Endodermal cell (in vitro differentiated cells): Measurements from ENCODE around the gene NCR3LG1. TPM values are rescaled to one million over a fixed set of nuclear protein-coding genes. Genes with fewer than 3 reads are reported as not detected.

Experiments
- DNase-seq: peaks from one replicate; pipeline ENCODE4 v3.0.0-alpha.2; 2017
- H3K27ac ChIP-seq: 2 replicates; pipeline ENCODE4 v1.5.1; 2013; ENCODE audit warnings: mild to moderate bottlenecking, low read depth, low read length, moderate library complexity
- H3K27me3 ChIP-seq: 2 replicates; pipeline ENCODE4 v1.6.1; 2013; ENCODE audit warnings: mild to moderate bottlenecking, low read length, moderate library complexity; ENCODE audit not compliant: insufficient read depth, control insufficient read depth, poor library complexity, severe bottlenecking
- H3K36me3 ChIP-seq: 2 replicates; pipeline ENCODE4 v1.7.0; 2013; ENCODE audit warnings: mild to moderate bottlenecking, low read length, moderate library complexity; ENCODE audit not compliant: control insufficient read depth, insufficient read depth
- H3K4me1 ChIP-seq: one replicate; pipeline ENCODE4 v1.7.0; 2013; ENCODE audit warnings: low read length; ENCODE audit not compliant: control insufficient read depth, insufficient read depth
- H3K4me3 ChIP-seq: 2 replicates; pipeline ENCODE4 v1.5.1; 2013; ENCODE audit warnings: mild to moderate bottlenecking, low read length, moderate library complexity
- H3K9ac ChIP-seq: 2 replicates; pipeline ENCODE4 v1.6.1; 2013; ENCODE audit warnings: mild to moderate bottlenecking, low read length, moderate library complexity; ENCODE audit not compliant: poor library complexity, severe bottlenecking; ENCODE audit errors: extremely low read depth
- H3K9me3 ChIP-seq: 2 replicates; pipeline ENCODE4 v1.6.1; 2013; ENCODE audit warnings: mild to moderate bottlenecking, low read length, moderate library complexity; ENCODE audit not compliant: control insufficient read depth
- H3K27ac Mint-ChIP-seq: 2 replicates; pipeline ENCODE4 v1.8.0; 2020; ENCODE audit warnings: mixed read lengths
- H3K27me3 Mint-ChIP-seq: 2 replicates; pipeline ENCODE4 v1.8.0; 2021; ENCODE audit warnings: mild to moderate bottlenecking, mixed read lengths; ENCODE audit not compliant: insufficient read depth
- H3K36me3 Mint-ChIP-seq: 2 replicates; pipeline ENCODE4 v1.8.0; 2020; ENCODE audit warnings: low read depth, mixed read lengths
- H3K4me1 Mint-ChIP-seq: 2 replicates; pipeline ENCODE4 v1.8.0; 2020; ENCODE audit warnings: mixed read lengths
- H3K4me3 Mint-ChIP-seq: 2 replicates; pipeline ENCODE4 v1.8.0; 2020; ENCODE audit warnings: mild to moderate bottlenecking, moderate library complexity, mixed read lengths
- H3K9me3 Mint-ChIP-seq: 2 replicates; pipeline ENCODE4 v1.8.0; 2020; ENCODE audit warnings: mild to moderate bottlenecking, mixed read lengths
- WGBS, 2 experiments: methylation state at CpG; one replicate each; pipeline versions ENCODE4 v1.1.5 to v1.1.7; 2013; ENCODE audit warnings: missing lambda C conversion rate in 2 of 2, mixed read lengths in 1 of 2; ENCODE audit not compliant: insufficient coverage in 1 of 2, insufficient read length in 1 of 2; 5-methylcytosine and 5-hydroxymethylcytosine counted together
- total RNA-seq, 2 donors: library from RNA; stranded (reverse); fragmentation: NEBNext Ultra II Directional in 1 of 2; extraction: Animal tissue kit (Norgen Biotek cat#: 25700) in 1 of 2; gene quantifications; 2 replicates in 1 of 2; 3 replicates in 1 of 2; pipeline ENCODE4 v1.2.1, GENCODE V29; 2021
- TF ChIP-seq, protein P1 (sequence below): fragments of 200-600 bp; sonication (generic); conservative IDR thresholded peaks from 2 replicates; pipeline ENCODE4 v1.5.0; 2021; ENCODE audit warnings: antibody characterized with exemption, mild to moderate bottlenecking

NCR3LG1 gene
- total RNA-seq, 2 donors from 2014 or later = 0.31 to 0.62 TPM

- WGBS, 2 experiments = 90 to 95% methylated on average over 6 to 8 of the region's 8 CpGs
- no peak overlapping the region for H3K27ac ChIP-seq
- no peaks in the 10 kb centered on the region for H3K9me3 Mint-ChIP-seq
- no peaks in the 10 kb centered on the region for H3K9me3 ChIP-seq
- no peaks in the 10 kb centered on the region for H3K36me3 ChIP-seq
- no peak overlapping the region for H3K4me3 ChIP-seq
- H3K4me1 Mint-ChIP-seq = peaks cover 2% of the 10 kb centered on the region
- no peak overlapping the region for H3K4me3 Mint-ChIP-seq
- DNase-seq = no peak
- no peak overlapping the region for H3K27ac Mint-ChIP-seq
- no peaks in the 10 kb centered on the region for H3K36me3 Mint-ChIP-seq
- TF ChIP-seq, protein P1, sequence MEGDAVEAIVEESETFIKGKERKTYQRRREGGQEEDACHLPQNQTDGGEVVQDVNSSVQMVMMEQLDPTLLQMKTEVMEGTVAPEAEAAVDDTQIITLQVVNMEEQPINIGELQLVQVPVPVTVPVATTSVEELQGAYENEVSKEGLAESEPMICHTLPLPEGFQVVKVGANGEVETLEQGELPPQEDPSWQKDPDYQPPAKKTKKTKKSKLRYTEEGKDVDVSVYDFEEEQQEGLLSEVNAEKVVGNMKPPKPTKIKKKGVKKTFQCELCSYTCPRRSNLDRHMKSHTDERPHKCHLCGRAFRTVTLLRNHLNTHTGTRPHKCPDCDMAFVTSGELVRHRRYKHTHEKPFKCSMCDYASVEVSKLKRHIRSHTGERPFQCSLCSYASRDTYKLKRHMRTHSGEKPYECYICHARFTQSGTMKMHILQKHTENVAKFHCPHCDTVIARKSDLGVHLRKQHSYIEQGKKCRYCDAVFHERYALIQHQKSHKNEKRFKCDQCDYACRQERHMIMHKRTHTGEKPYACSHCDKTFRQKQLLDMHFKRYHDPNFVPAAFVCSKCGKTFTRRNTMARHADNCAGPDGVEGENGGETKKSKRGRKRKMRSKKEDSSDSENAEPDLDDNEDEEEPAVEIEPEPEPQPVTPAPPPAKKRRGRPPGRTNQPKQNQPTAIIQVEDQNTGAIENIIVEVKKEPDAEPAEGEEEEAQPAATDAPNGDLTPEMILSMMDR = no peak
- H3K27me3 Mint-ChIP-seq = peaks cover 8% of the 10 kb centered on the region
- no peaks in the 10 kb centered on the region for H3K4me1 ChIP-seq
- H3K27me3 ChIP-seq = no peaks in the 10 kb centered on the region
- H3K9ac ChIP-seq = no peak overlapping the region
Observed at GRCh38 chr11:17402486-17402885, 50.9 kb downstream of the NCR3LG1 start.

- no peaks in the 10 kb centered on the region for H3K9me3 ChIP-seq
- no peaks in the 10 kb centered on the region for H3K36me3 Mint-ChIP-seq
- no peak overlapping the region for H3K27ac ChIP-seq
- no peak overlapping the region for H3K27ac Mint-ChIP-seq
- H3K4me3 Mint-ChIP-seq = no peak overlapping the region
- no peak overlapping the region for H3K4me3 ChIP-seq
- no peaks in the 10 kb centered on the region for H3K9me3 Mint-ChIP-seq
- no peak for DNase-seq
- TF ChIP-seq, protein P1 = no peak
- no peaks in the 10 kb centered on the region for H3K27me3 ChIP-seq
- WGBS, 2 experiments = 90 to 92% methylated on average over 12 to 18 of the region's 18 CpGs
- H3K9ac ChIP-seq = no peak overlapping the region
- peaks cover 10% of the 10 kb centered on the region for H3K27me3 Mint-ChIP-seq
- no peaks in the 10 kb centered on the region for H3K36me3 ChIP-seq
- H3K4me1 ChIP-seq = no peaks in the 10 kb centered on the region
- H3K4me1 Mint-ChIP-seq = peaks cover 2% of the 10 kb centered on the region
Observed at GRCh38 chr11:17403980-17404759, 52.6 kb downstream of the NCR3LG1 start.

DNA sequence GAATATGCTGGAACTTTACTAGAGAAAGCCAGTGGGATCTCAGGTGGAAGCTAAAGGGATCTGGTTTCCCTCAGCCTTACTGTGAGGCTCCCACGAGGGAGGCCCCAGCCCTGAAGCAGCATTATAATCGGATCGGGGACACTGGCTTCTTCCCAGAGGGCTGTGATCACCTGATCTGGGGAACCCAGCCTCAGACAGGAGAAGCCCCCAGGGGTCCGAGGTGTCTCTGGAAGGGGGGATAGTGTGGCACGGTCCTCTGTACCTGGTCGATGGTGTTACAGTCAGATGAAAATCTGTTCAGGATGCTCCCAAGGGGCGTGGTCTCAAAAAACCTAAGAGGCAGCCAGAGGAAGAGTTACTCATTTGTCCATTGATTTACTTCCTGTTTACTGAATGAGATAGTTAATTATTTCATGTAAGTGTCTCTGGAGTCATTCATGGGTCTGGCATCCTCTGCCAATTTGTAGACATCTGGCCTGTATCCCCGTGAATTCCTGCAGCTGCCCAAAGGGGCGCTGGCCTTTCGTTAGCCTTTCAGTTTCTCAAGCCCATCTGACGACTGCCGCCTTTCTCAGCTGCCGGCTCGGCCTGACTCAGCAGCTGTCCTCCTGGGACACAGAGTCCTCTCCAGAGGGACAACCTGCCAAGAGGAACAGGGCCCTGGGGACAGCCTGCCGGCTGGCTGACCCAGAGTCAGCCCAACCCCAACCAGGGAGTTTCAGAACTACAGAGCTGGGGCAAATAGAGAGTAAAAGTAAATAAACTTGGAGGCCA, 53.8 kb downstream of the NCR3LG1 start:
- Mint-ChIP-seq H3K4me1 (peaks cover 2% of the 10 kb centered on the region), H3K27ac (no peak overlapping the region), H3K36me3 (no peaks in the 10 kb centered on the region), H3K27me3 (peaks cover 5% of the 10 kb centered on the region), H3K4me3 (no peak overlapping the region), H3K9me3 (no peaks in the 10 kb centered on the region)
- WGBS, 2 experiments = 65 to 73% methylated on average over 7 to 15 of the region's 15 CpGs
- H3K9me3 ChIP-seq = no peaks in the 10 kb centered on the region
- no peaks in the 10 kb centered on the region for H3K4me1 ChIP-seq
- no peak overlapping the region for H3K4me3 ChIP-seq
- H3K9ac ChIP-seq = no peak overlapping the region
- H3K27me3 ChIP-seq = no peaks in the 10 kb centered on the region
- TF ChIP-seq, protein P1 = peak; percentile 33
- peak; percentile 76 for DNase-seq
- H3K27ac ChIP-seq = no peak overlapping the region
- H3K36me3 ChIP-seq = no peaks in the 10 kb centered on the region
